Measurements from ENCODE around the gene MEIG1.

DNA sequence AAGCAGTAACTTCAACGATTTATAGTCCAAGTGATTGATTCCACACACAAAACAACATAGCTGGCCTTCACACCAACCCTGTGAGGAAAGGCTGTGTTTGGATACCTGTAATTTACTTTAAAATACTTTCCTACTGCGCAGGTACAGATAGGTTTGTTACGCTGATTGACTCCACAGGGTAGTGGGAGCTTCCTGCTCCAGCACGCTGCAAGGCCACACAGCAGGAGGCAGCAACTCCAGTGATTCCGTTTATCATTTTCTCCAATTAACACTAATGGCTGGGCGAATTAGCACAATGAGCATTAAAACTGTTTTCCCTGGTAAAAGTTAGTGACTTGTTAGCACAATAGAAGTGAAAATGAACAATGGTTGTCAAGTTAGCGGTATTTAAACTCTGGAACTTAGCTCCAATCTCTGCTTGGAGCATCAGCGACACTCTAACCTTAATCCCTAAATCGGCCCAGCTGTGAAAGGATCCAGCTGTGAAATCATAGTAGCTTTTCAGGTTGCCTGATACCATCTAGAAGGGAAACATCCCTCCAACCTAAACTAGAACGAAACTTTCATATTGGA lies 6.3 kb upstream of the MEIG1 start:
- TF ChIP-seq CTCF (IDR thresholded peaks at IDR 0.05) (no peak), POLR2A (IDR thresholded peaks at IDR 0.05) (no peak)
